HG03060 (cell line): Measurements from ENCODE around the gene C1orf105.
A peak's percentile ranks its signal among the peaks of the same experiment; 100 is the strongest.
"Not testable (repeated sequence)": the region's sequence is repeated elsewhere in the genome, so short reads cannot be mapped to it uniquely, and the experiment has no call there.

Experiments
- ATAC-seq: cut with Tn5 transposase; IDR thresholded peaks from one replicate; pipeline ENCODE4 v1.9.1; 2021; ENCODE audit warnings: low read depth, moderate number of reproducible peaks; ENCODE audit not compliant: unreplicated experiment

Gene C1orf105

GRCh38 chr1:172420385-172420784 lies at the start of gene C1orf105:
Gene C1orf105 (plus strand): TSS chr1:172420685. CDS start chr1:172420886, 201 bp downstream.
- no peak for ATAC-seq

- not testable (repeated sequence) for ATAC-seq
These were observed 48.8 kb upstream of the C1orf105 start for GRCh38 chr1:172371646-172372045.

GRCh38 chr1:172373864-172374263 lies 46.6 kb upstream of the C1orf105 start:
- ATAC-seq = no peak

- no peak for ATAC-seq
These were observed 45.3 kb upstream of the C1orf105 start for GRCh38 chr1:172375211-172375631.

GRCh38 chr1:172376431-172376830 lies 44.1 kb upstream of the C1orf105 start:
- no peak for ATAC-seq

GRCh38 chr1:172377565-172377964 lies 42.9 kb upstream of the C1orf105 start:
- no peak for ATAC-seq

- ATAC-seq = no peak
These were observed 42.2 kb upstream of the C1orf105 start for GRCh38 chr1:172378109-172378760.

- ATAC-seq = peak; percentile 82
These were observed 39.8 kb upstream of the C1orf105 start for GRCh38 chr1:172380441-172381244.

GRCh38 chr1:172381946-172382345 lies 38.5 kb upstream of the C1orf105 start:
- no peak for ATAC-seq

GRCh38 chr1:172382406-172382805 lies 38.1 kb upstream of the C1orf105 start:
- no peak for ATAC-seq

- no peak for ATAC-seq
These were observed 37.5 kb upstream of the C1orf105 start for GRCh38 chr1:172382990-172383389.

GRCh38 chr1:172383536-172383935 lies 36.9 kb upstream of the C1orf105 start:
- ATAC-seq = no peak

- ATAC-seq = no peak
These were observed 35.8 kb upstream of the C1orf105 start for GRCh38 chr1:172384656-172385055.

- ATAC-seq = no peak
These were observed 34.4 kb upstream of the C1orf105 start for GRCh38 chr1:172386046-172386445.

GRCh38 chr1:172388490-172388889 lies 32.0 kb upstream of the C1orf105 start:
- ATAC-seq = no peak

- peak; percentile 7 for ATAC-seq
These were observed 30.2 kb upstream of the C1orf105 start for GRCh38 chr1:172390301-172390682.

GRCh38 chr1:172390683-172391551 lies 29.6 kb upstream of the C1orf105 start:
- ATAC-seq = peak; percentile 41

- ATAC-seq = no peak
These were observed 28.5 kb upstream of the C1orf105 start for GRCh38 chr1:172391976-172392375.

- ATAC-seq = no peak
These were observed 27.1 kb upstream of the C1orf105 start for GRCh38 chr1:172393354-172393753.

GRCh38 chr1:172394141-172394751 lies 26.2 kb upstream of the C1orf105 start:
- peak; percentile 76 for ATAC-seq
